ENCODE data around the gene ROPN1L.

DNA sequence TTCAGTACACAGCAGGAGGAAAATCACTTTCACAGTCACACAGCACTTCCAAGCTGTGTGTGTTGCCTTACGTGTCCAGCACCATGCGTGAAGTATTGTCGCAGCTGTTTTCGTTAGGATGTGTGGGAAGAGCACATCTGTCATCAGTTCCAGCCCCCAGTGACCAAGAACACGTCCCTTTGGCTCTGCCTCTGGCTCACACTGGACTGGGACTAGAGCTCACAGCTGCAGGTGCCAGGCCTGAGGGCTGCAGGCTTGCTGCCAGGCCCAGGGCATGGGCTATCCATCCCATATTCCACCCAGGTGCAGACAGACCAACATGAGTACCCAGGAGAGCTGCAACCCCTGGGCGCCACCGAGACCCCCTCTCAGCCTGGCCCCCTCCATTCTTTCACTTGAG, 61.6 kb downstream of the ROPN1L start:
- TF ChIP-seq POLR2AphosphoS5 (IDR thresholded peaks at IDR 0.05; ENCODE audit: low read depth, low read length) (no peak), EZH2 (IDR thresholded peaks at IDR 0.05) (no peak), POLR2A (IDR thresholded peaks at IDR 0.05; ENCODE audit: borderline replicate concordance, extremely low read depth, insufficient read depth, insufficient read length) (no peak), EZH2phosphoT487 (IDR thresholded peaks at IDR 0.05; ENCODE audit: borderline replicate concordance) (no peak), ZFX (IDR thresholded peaks at IDR 0.05) (no peak), JUND (IDR thresholded peaks at IDR 0.05) (no peak), SIN3A (IDR thresholded peaks at IDR 0.05; ENCODE audit: low read depth) (no peak), CBX3 (IDR thresholded peaks at IDR 0.05; ENCODE audit: low read depth) (no peak)
- TF ChIP-seq, protein P1, sequence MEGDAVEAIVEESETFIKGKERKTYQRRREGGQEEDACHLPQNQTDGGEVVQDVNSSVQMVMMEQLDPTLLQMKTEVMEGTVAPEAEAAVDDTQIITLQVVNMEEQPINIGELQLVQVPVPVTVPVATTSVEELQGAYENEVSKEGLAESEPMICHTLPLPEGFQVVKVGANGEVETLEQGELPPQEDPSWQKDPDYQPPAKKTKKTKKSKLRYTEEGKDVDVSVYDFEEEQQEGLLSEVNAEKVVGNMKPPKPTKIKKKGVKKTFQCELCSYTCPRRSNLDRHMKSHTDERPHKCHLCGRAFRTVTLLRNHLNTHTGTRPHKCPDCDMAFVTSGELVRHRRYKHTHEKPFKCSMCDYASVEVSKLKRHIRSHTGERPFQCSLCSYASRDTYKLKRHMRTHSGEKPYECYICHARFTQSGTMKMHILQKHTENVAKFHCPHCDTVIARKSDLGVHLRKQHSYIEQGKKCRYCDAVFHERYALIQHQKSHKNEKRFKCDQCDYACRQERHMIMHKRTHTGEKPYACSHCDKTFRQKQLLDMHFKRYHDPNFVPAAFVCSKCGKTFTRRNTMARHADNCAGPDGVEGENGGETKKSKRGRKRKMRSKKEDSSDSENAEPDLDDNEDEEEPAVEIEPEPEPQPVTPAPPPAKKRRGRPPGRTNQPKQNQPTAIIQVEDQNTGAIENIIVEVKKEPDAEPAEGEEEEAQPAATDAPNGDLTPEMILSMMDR (IDR thresholded peaks at IDR 0.05 in 2 of 3, conservative IDR thresholded peaks at IDR 0.05 in 1 of 3; ENCODE audit: borderline replicate concordance in 1 of 3, insufficient read depth in 1 of 3, low read depth in 2 of 3, low read length in 2 of 3), result no peak

Measured in HCT116 (cell line).